ENCODE measurements around the gene AGPAT4. TPM values are rescaled to one million over a fixed set of nuclear protein-coding genes. Genes with fewer than 3 reads are reported as not detected.

The AGPAT4 gene
- polyA plus RNA-seq, 2 of the 4 experiments (the other 2 are of a cell fraction), result 2.1 to 3.7 TPM

- ChIA-PET POLR2A (no interaction called here), CTCF (interaction anchor here (1.1 to 1.3 kb wide), 2 partner anchors 125 to 146 kb away, joined by 3 read pairs; no protein-coding TSS in a partner anchor)
- H3K4me3 ChIP-seq, result no peak overlapping the region
- no peak for FAIRE-seq
- WGBS (ENCODE audit: missing lambda C conversion rate), result 88% methylated on average over 7 of the region's 7 CpGs
- DNase-seq (ENCODE audit: low read depth in 1 of 2, low spot score in 1 of 2), result no peak
- H3K4me1 ChIP-seq, result no peaks in the 10 kb centered on the region
- ATAC-seq, result no peak
- H3K4me2 ChIP-seq, result no peak overlapping the region
- no peaks in the 10 kb centered on the region for H3K9me3 ChIP-seq
- no peak overlapping the region for H3K27ac ChIP-seq
- TF ChIP-seq NR3C1 (IDR thresholded peaks at IDR 0.05), result no peak
- no peak for TF ChIP-seq HOXA7 (CRISPR knock-in tag; IDR thresholded peaks at IDR 0.05)
- TF ChIP-seq POLR2A (IDR thresholded peaks at IDR 0.05; ENCODE audit: low read length), result no peak
- no peak for TF ChIP-seq GATA3 (IDR thresholded peaks at IDR 0.05; ENCODE audit: borderline replicate concordance)
- TF ChIP-seq MYC (IDR thresholded peaks at IDR 0.05; ENCODE audit: borderline replicate concordance, low read length), result no peak
- no peak for TF ChIP-seq NPAS2 (CRISPR knock-in tag; IDR thresholded peaks at IDR 0.05; ENCODE audit: borderline replicate concordance)
- no peak for TF ChIP-seq TP53 (CRISPR knock-in tag; IDR thresholded peaks at IDR 0.05)
- no peak for TF ChIP-seq USF2 (IDR thresholded peaks at IDR 0.05)
- TF ChIP-seq E2F6 (IDR thresholded peaks at IDR 0.05; ENCODE audit: borderline replicate concordance, low read depth), result no peak
- no peak for TF ChIP-seq RNF2 (IDR thresholded peaks at IDR 0.05; ENCODE audit: borderline replicate concordance, low read depth)
- TF ChIP-seq MAFK (IDR thresholded peaks at IDR 0.05; ENCODE audit: partially characterized antibody), result no peak
- TF ChIP-seq ESRRA (IDR thresholded peaks at IDR 0.05; ENCODE audit: borderline replicate concordance, low read length), result no peak
- TF ChIP-seq NFE2L2 (conservative IDR thresholded peaks at IDR 0.05; ENCODE audit: low read length), result no peak
- no peak for TF ChIP-seq SREBF2 (IDR thresholded peaks at IDR 0.05)
- TF ChIP-seq JUN (IDR thresholded peaks at IDR 0.05), result no peak
Measured at GRCh38 chr6:161117308-161117707, 156.6 kb downstream of the AGPAT4 start.

- no peak for ATAC-seq
- no peak overlapping the region for H3K4me3 ChIP-seq
- CTCF ChIA-PET, result interaction anchor here (1.1 kb wide), 1 partner anchor 145 kb away, joined by 3 read pairs; no protein-coding TSS in a partner anchor
- TF ChIP-seq CTCF (IDR thresholded peaks at IDR 0.05) (no peak), KDM1A (IDR thresholded peaks at IDR 0.05; ENCODE audit: low read depth) (no peak), NPAS2 (CRISPR knock-in tag; IDR thresholded peaks at IDR 0.05; ENCODE audit: borderline replicate concordance) (no peak), MYC (IDR thresholded peaks at IDR 0.05; ENCODE audit: borderline replicate concordance, low read length) (no peak), ELK1 (IDR thresholded peaks at IDR 0.05; ENCODE audit: low read depth, low read length) (no peak), GATA3 (IDR thresholded peaks at IDR 0.05; ENCODE audit: borderline replicate concordance) (no peak), ZNF302 (CRISPR knock-in tag; IDR thresholded peaks at IDR 0.05) (no peak), ESRRA (IDR thresholded peaks at IDR 0.05; ENCODE audit: borderline replicate concordance, low read length) (no peak), MAZ (IDR thresholded peaks at IDR 0.05; ENCODE audit: borderline replicate concordance, low read depth, low read length) (no peak), JUN (IDR thresholded peaks at IDR 0.05) (no peak), JUNB (IDR thresholded peaks at IDR 0.05) (no peak), PHF8 (IDR thresholded peaks at IDR 0.05; ENCODE audit: borderline replicate concordance, low read depth) (no peak)
- H3K4me1 ChIP-seq, result no peaks in the 10 kb centered on the region
- no peak for FAIRE-seq
- no peak overlapping the region for H3K27ac ChIP-seq
- POLR2A ChIA-PET, result no interaction called here
- H3K4me2 ChIP-seq, result no peak overlapping the region
- no peak for DNase-seq (ENCODE audit: low read depth in 1 of 2, low spot score in 1 of 2)
- 87% methylated on average over 4 of the region's 4 CpGs for WGBS (ENCODE audit: missing lambda C conversion rate)
- no peaks in the 10 kb centered on the region for H3K9me3 ChIP-seq
Measured at GRCh38 chr6:161116554-161116953, 157.3 kb downstream of the AGPAT4 start.

Data from A549 (cell line).